ENCODE measurements around the gene DNPH1.

DNA sequence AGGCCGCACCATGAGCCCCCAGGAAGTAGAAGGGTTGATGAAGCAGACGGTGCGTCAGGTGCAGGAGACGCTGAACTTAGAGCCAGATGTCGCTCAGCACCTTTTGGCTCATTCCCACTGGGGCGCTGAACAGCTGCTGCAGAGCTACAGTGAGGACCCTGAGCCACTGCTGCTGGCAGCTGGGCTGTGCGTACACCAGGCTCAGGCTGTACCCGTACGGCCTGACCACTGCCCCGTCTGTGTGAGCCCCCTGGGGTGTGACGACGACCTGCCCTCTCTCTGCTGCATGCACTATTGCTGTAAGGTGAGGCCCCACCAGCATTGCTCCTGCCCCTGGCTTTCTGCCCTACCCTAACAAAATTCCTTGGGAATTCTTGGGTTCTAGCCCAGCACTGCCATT is 13.1 kb downstream of the DNPH1 start:
- TF ChIP-seq POLR2A (IDR thresholded peaks at IDR 0.05) = no peak
- TF ChIP-seq CTCF (IDR thresholded peaks at IDR 0.05) = no peak
- no peak for TF ChIP-seq EP300 (IDR thresholded peaks at IDR 0.05)

Data from upper lobe of left lung (tissue), 4 donors.